ENCODE data around the gene LGALS4. TPM values are rescaled to one million over a fixed set of nuclear protein-coding genes. Genes with fewer than 3 reads are reported as not detected.
"Not testable (repeated sequence)": the region's sequence is repeated elsewhere in the genome, so short reads cannot be mapped to it uniquely, and the experiment has no call there.

The LGALS4 gene
- total RNA-seq, 1 donor from 2014 or later, result 33.4 TPM

GRCh38 chr19:38817081-38817480, 4.3 kb upstream of the LGALS4 start:
- no peaks in the 10 kb centered on the region for H3K9me3 Mint-ChIP-seq

DNA sequence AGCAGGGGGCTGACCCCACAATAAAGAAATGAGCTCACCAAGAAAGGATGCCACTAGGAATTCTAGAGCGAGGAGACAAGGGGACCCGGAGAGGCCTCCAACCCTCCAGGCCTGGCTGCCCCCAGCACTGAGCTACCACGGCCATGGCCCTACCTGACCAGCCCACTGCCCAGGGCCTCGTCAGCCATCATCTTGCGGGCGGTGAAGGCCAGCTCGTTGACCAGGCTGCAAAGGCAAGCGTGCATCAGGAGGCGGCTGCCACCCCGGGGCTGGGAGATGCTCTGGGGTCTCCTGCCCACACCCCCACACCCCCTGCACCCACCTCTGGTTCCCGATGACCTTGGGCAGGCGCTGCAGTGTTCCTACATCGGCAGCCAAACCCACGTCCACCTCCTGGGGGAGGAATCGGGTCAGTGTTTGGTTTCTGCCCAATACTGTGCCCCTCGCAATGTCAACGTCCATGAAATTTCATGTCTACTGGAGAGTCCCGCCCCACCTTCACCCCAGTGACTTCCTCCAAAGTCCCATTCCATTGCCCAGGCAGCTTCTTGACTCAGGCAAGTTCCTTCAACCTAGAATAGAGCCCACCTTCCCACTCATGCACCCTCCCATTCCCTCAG, 3.5 kb upstream of the LGALS4 start:
- TF ChIP-seq, protein P1, sequence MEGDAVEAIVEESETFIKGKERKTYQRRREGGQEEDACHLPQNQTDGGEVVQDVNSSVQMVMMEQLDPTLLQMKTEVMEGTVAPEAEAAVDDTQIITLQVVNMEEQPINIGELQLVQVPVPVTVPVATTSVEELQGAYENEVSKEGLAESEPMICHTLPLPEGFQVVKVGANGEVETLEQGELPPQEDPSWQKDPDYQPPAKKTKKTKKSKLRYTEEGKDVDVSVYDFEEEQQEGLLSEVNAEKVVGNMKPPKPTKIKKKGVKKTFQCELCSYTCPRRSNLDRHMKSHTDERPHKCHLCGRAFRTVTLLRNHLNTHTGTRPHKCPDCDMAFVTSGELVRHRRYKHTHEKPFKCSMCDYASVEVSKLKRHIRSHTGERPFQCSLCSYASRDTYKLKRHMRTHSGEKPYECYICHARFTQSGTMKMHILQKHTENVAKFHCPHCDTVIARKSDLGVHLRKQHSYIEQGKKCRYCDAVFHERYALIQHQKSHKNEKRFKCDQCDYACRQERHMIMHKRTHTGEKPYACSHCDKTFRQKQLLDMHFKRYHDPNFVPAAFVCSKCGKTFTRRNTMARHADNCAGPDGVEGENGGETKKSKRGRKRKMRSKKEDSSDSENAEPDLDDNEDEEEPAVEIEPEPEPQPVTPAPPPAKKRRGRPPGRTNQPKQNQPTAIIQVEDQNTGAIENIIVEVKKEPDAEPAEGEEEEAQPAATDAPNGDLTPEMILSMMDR (conservative IDR thresholded peaks at IDR 0.05), result no peak
- Mint-ChIP-seq H3K36me3 (peaks cover 18% of the 10 kb centered on the region), H3K27me3 (no peaks in the 10 kb centered on the region), H3K27ac (no peak overlapping the region), H3K4me3 (no peak overlapping the region), H3K4me1 (ENCODE audit: unreplicated experiment) (peaks cover 13% of the 10 kb centered on the region), H3K9me3 (no peaks in the 10 kb centered on the region)
- DNase-seq (ENCODE audit: extremely low spot score, unreplicated experiment), result no peak

More at GRCh38 chr19:38817081-38817480, 4.3 kb upstream of the LGALS4 start:
- Mint-ChIP-seq H3K4me1 (ENCODE audit: unreplicated experiment) (peaks cover 13% of the 10 kb centered on the region), H3K27me3 (no peaks in the 10 kb centered on the region), H3K36me3 (peaks cover 18% of the 10 kb centered on the region), H3K4me3 (no peak overlapping the region), H3K27ac (no peak overlapping the region)
- no peak for DNase-seq (ENCODE audit: extremely low spot score, unreplicated experiment)
- TF ChIP-seq, protein P1 (conservative IDR thresholded peaks at IDR 0.05), result no peak

- H3K36me3 Mint-ChIP-seq, result peaks cover 12% of the 10 kb centered on the region
- H3K4me1 Mint-ChIP-seq (ENCODE audit: unreplicated experiment), result peaks cover 7% of the 10 kb centered on the region
- H3K4me3 Mint-ChIP-seq, result no peak overlapping the region
- no peaks in the 10 kb centered on the region for H3K27me3 Mint-ChIP-seq
- H3K9me3 Mint-ChIP-seq, result no peaks in the 10 kb centered on the region
- no peak for DNase-seq (ENCODE audit: extremely low spot score, unreplicated experiment)
- peak overlapping the region; percentile 24 for H3K27ac Mint-ChIP-seq
- TF ChIP-seq, protein P1 (conservative IDR thresholded peaks at IDR 0.05), result no peak
These were observed 2.6 kb upstream of the LGALS4 start for GRCh38 chr19:38815059-38816001.

DNA sequence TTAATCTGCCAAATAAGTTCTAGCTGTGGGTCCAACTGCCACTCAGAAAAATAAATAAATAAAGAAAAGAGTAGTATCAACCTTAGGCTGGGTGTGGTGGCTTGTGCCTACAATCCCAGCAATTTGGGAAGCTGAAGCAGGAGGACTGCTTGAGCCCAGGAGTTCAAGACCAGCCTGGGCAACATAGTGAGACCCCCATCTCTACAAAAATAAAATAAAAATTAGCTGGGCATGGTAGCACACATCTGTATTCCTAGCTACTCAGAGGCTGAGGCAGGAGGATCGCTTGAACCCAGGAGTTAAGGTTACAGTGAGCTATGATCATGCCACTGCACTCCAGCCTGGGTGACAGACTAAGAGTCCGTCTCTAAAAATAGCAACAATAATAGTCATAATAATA, 1.2 kb upstream of the LGALS4 start:
- not testable (repeated sequence) for H3K36me3 Mint-ChIP-seq; H3K4me1 Mint-ChIP-seq (ENCODE audit: unreplicated experiment); H3K27me3 Mint-ChIP-seq; DNase-seq (ENCODE audit: extremely low spot score, unreplicated experiment); H3K27ac Mint-ChIP-seq; H3K4me3 Mint-ChIP-seq; H3K9me3 Mint-ChIP-seq

- Mint-ChIP-seq H3K4me1 (ENCODE audit: unreplicated experiment) (no peaks in the 10 kb centered on the region), H3K36me3 (peaks cover 5% of the 10 kb centered on the region), H3K27me3 (no peaks in the 10 kb centered on the region), H3K27ac (peak overlapping the region; percentile 39), H3K9me3 (no peaks in the 10 kb centered on the region), H3K4me3 (no peak overlapping the region)
- no peak for DNase-seq (ENCODE audit: extremely low spot score, unreplicated experiment)
- TF ChIP-seq, protein P1 (conservative IDR thresholded peaks at IDR 0.05), result no peak
These were observed 578 bp upstream of the LGALS4 start for GRCh38 chr19:38813323-38813722.

Measured in type B pancreatic cell (in vitro differentiated cells).